Urinary bladder (tissue), 4 donors: Measurements from ENCODE around the gene KCTD16. TPM values are rescaled to one million over a fixed set of nuclear protein-coding genes. Genes with fewer than 3 reads are reported as not detected.

Experiments
- DNase-seq: peaks from one replicate; pipeline ENCODE4 v3.0.0-alpha.2; 2015; ENCODE audit errors: extremely low spot score
- H3K27ac ChIP-seq: one replicate; pipeline ENCODE4 v1.5.1; 2013; ENCODE audit warnings: low read depth, mild to moderate bottlenecking, moderate library complexity
- H3K36me3 ChIP-seq: one replicate; pipeline ENCODE4 v1.6.1; 2013; ENCODE audit warnings: mild to moderate bottlenecking, moderate library complexity; ENCODE audit not compliant: insufficient read depth
- H3K4me1 ChIP-seq: one replicate; pipeline ENCODE4 v1.6.1; 2013; ENCODE audit warnings: mild to moderate bottlenecking, moderate library complexity; ENCODE audit not compliant: insufficient read depth
- H3K4me3 ChIP-seq: one replicate; pipeline ENCODE4 v1.5.1; 2013; ENCODE audit warnings: low read depth, low read length
- WGBS: extraction: QIAGEN DNeasy Blood & Tissue Kit; methylation state at CpG from one replicate; pipeline ENCODE4 v1.1.7; 2013; 5-methylcytosine and 5-hydroxymethylcytosine counted together
- polyA plus RNA-seq: library from polyadenylated mRNA; stranded (reverse); fragments of 200-250 nt; gene quantifications from one replicate; pipeline ENCODE4 v1.2.3, GENCODE V29; 2013
- total RNA-seq: library from RNA; depleted of rRNA; stranded (reverse); fragments of >200 nt; gene quantifications from one replicate; pipeline ENCODE4 v1.2.3, GENCODE V29; 2014
- donor health status: healthy with polysubstance abuse.
- donor health status: healthy.

KCTD16 gene
- total and polyA plus RNA-seq, 2 donors: 0.06 to 1.6 TPM

- H3K27ac ChIP-seq: no peak overlapping the region
- 97% methylated on average over 2 of the region's 2 CpGs for WGBS
Observed at GRCh38 chr5:144141585-144141984, 29.1 kb upstream of the KCTD16 start.

GRCh38 chr5:144142139-144142823, 28.4 kb upstream of the KCTD16 start:
- Histone ChIP-seq H3K4me1 (no peaks in the 10 kb centered on the region), H3K36me3 (no peaks in the 10 kb centered on the region), H3K4me3 (no peak overlapping the region), H3K27ac (no peak overlapping the region)
- 7% methylated on average over 2 of the region's 2 CpGs for WGBS
- DNase-seq: no peak

More at GRCh38 chr5:144141585-144141984, 29.1 kb upstream of the KCTD16 start:
- Histone ChIP-seq H3K36me3 (no peaks in the 10 kb centered on the region), H3K4me1 (no peaks in the 10 kb centered on the region), H3K4me3 (no peak overlapping the region)
- no peak for DNase-seq

- no peak overlapping the region for H3K27ac ChIP-seq
- H3K4me3 ChIP-seq: no peak overlapping the region
- 48% methylated on average over 1 of the region's 1 CpG for WGBS
- no peaks in the 10 kb centered on the region for H3K36me3 ChIP-seq
- no peak for DNase-seq
- no peaks in the 10 kb centered on the region for H3K4me1 ChIP-seq
Observed at GRCh38 chr5:144142824-144143162, 27.9 kb upstream of the KCTD16 start.

GRCh38 chr5:144143625-144144024, 27.0 kb upstream of the KCTD16 start:
- DNase-seq: no peak
- H3K36me3 ChIP-seq: no peaks in the 10 kb centered on the region
- WGBS: 89% methylated on average over 1 of the region's 1 CpG

GRCh38 chr5:144144956-144145751, 25.5 kb upstream of the KCTD16 start:
- DNase-seq: no peak
- Histone ChIP-seq H3K27ac (peak overlapping the region; percentile 10), H3K4me3 (no peak overlapping the region), H3K4me1 (no peaks in the 10 kb centered on the region), H3K36me3 (no peaks in the 10 kb centered on the region)
- WGBS: 63% methylated on average over 4 of the region's 4 CpGs

More at GRCh38 chr5:144143625-144144024, 27.0 kb upstream of the KCTD16 start:
- Histone ChIP-seq H3K4me1 (no peaks in the 10 kb centered on the region), H3K4me3 (no peak overlapping the region), H3K27ac (no peak overlapping the region)

- no peak overlapping the region for H3K27ac ChIP-seq
- 92% methylated on average over 3 of the region's 3 CpGs for WGBS
- no peaks in the 10 kb centered on the region for H3K36me3 ChIP-seq
- DNase-seq: no peak
- H3K4me1 ChIP-seq: no peaks in the 10 kb centered on the region
- H3K4me3 ChIP-seq: no peak overlapping the region
Observed at GRCh38 chr5:144151026-144151425, 19.6 kb upstream of the KCTD16 start.

- Histone ChIP-seq H3K27ac (no peak overlapping the region), H3K36me3 (peaks cover 3% of the 10 kb centered on the region), H3K4me1 (no peaks in the 10 kb centered on the region), H3K4me3 (no peak overlapping the region)
- WGBS: 83% methylated on average over 2 of the region's 2 CpGs
- DNase-seq: no peak
Observed at GRCh38 chr5:144156767-144157171, 13.9 kb upstream of the KCTD16 start.

- Histone ChIP-seq H3K27ac (no peak overlapping the region), H3K36me3 (peaks cover 9% of the 10 kb centered on the region), H3K4me3 (no peak overlapping the region), H3K4me1 (no peaks in the 10 kb centered on the region)
- DNase-seq: no peak
- WGBS: 98% methylated on average over 1 of the region's 1 CpG
Observed at GRCh38 chr5:144162686-144163085, 8.0 kb upstream of the KCTD16 start.

GRCh38 chr5:144166696-144167095, 4.0 kb upstream of the KCTD16 start:
- H3K27ac ChIP-seq: no peak overlapping the region
- DNase-seq: no peak
- H3K4me3 ChIP-seq: no peak overlapping the region
- H3K36me3 ChIP-seq: peaks cover 7% of the 10 kb centered on the region
- peaks cover 2% of the 10 kb centered on the region for H3K4me1 ChIP-seq
- WGBS: 79% methylated on average over 1 of the region's 1 CpG

GRCh38 chr5:144167998-144168397, 2.7 kb upstream of the KCTD16 start:
- 82% methylated on average over 3 of the region's 3 CpGs for WGBS
- H3K27ac ChIP-seq: no peak overlapping the region
- H3K4me3 ChIP-seq: no peak overlapping the region
- DNase-seq: no peak
- peaks cover 4% of the 10 kb centered on the region for H3K36me3 ChIP-seq
- H3K4me1 ChIP-seq: peaks cover 2% of the 10 kb centered on the region

- Histone ChIP-seq H3K36me3 (no peaks in the 10 kb centered on the region), H3K4me1 (peaks cover 2% of the 10 kb centered on the region), H3K4me3 (peak overlapping the region; percentile 85), H3K27ac (no peak overlapping the region)
- DNase-seq: no peak
- 2% methylated on average over 12 of the region's 12 CpGs for WGBS
Observed at GRCh38 chr5:144169904-144170275, 783 bp upstream of the KCTD16 start.

GRCh38 chr5:144173766-144174165, 3.1 kb downstream of the KCTD16 start:
- H3K4me3 ChIP-seq: no peak overlapping the region
- H3K4me1 ChIP-seq: peaks cover 2% of the 10 kb centered on the region
- no peaks in the 10 kb centered on the region for H3K36me3 ChIP-seq
- no peak overlapping the region for H3K27ac ChIP-seq
- no peak for DNase-seq
- 35% methylated on average over 3 of the region's 3 CpGs for WGBS

GRCh38 chr5:144177548-144177947, 6.9 kb downstream of the KCTD16 start:
- no peak overlapping the region for H3K27ac ChIP-seq
- WGBS: 68% methylated on average over 3 of the region's 3 CpGs
- no peak for DNase-seq
- no peaks in the 10 kb centered on the region for H3K4me1 ChIP-seq
- no peak overlapping the region for H3K4me3 ChIP-seq
- H3K36me3 ChIP-seq: no peaks in the 10 kb centered on the region

GRCh38 chr5:144179226-144179625, 8.6 kb downstream of the KCTD16 start:
- Histone ChIP-seq H3K4me1 (no peaks in the 10 kb centered on the region), H3K4me3 (no peak overlapping the region), H3K36me3 (no peaks in the 10 kb centered on the region), H3K27ac (no peak overlapping the region)
- WGBS: 92% methylated on average over 1 of the region's 1 CpG
- DNase-seq: no peak
